ENCODE results near the gene TSPAN18. TPM values are rescaled to one million over a fixed set of nuclear protein-coding genes. Genes with fewer than 3 reads are reported as not detected.

TSPAN18 gene
- total RNA-seq, 1 experiment from 2014 or later = 18.3 TPM

DNA sequence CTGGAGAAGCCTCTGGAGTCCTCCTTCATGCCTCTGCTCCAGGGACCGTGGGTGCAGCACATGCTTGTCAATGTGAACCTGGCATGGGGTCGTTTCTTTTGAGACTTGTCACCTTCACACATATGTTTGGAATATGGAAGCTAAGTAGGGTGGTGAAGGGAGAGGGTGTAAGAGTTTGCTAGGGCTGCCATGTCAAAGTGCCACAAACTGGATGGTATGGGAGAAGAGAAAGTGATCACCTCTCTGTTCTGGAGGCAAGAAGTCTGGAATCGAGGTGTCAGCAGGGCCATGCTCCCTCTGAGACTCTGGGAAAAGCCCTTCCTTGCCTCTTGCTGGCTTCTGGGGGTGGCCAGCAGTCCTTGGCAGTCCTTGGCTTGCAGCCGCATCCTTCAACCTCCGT, 8.7 kb upstream of the TSPAN18 start:
- RAD21 ChIA-PET (ENCODE audit: low non-redundant PET in 1 of 2, low total read pairs in 2 of 2, uncharacterized antibody in 2 of 2, unreplicated experiment in 2 of 2) = no interaction called here
- H3K4me1 ChIP-seq (ENCODE audit: control insufficient read depth in 1 of 2, insufficient read depth in 2 of 2, low read length in 2 of 2) = no peaks in the 10 kb centered on the region
- ATAC-seq = no peak
- TF ChIP-seq POLR2A (IDR thresholded peaks at IDR 0.05; ENCODE audit: borderline replicate concordance, extremely low read depth, insufficient read depth, insufficient read length) = no peak
- H3K79me2 ChIP-seq (ENCODE audit: insufficient read depth, low read length) = no peaks in the 10 kb centered on the region
- no peaks in the 10 kb centered on the region for H3K27me3 ChIP-seq (ENCODE audit: insufficient read depth, low read length)
- H2AFZ ChIP-seq (ENCODE audit: low read depth, low read length, poor library complexity, severe bottlenecking) = no peak overlapping the region
- H3K9me3 ChIP-seq (ENCODE audit: control insufficient read depth in 1 of 2, insufficient read depth in 1 of 2, low read depth in 1 of 2, low read length in 2 of 2) = no peaks in the 10 kb centered on the region
- intact Hi-C loops (cut with micrococcal nuclease) = no loop called here
- H4K20me1 ChIP-seq (ENCODE audit: insufficient read depth) = no peaks in the 10 kb centered on the region
- H3K9me2 ChIP-seq (ENCODE audit: insufficient read depth) = no peaks in the 10 kb centered on the region
- no peak for DNase-seq (ENCODE audit: low read depth, low spot score)
- H3K27ac ChIP-seq (ENCODE audit: low read depth, low read length) = no peak overlapping the region
- no TSS peak for BruUV-seq (replicated peaks)
- no peak overlapping the region for H3K4me2 ChIP-seq (ENCODE audit: low read length)
- CTCF ChIA-PET = no interaction called here
- H3K36me3 ChIP-seq (ENCODE audit: control insufficient read depth in 1 of 2, insufficient read depth in 2 of 2, low read length in 2 of 2) = no peaks in the 10 kb centered on the region
- POLR2A ChIA-PET = no interaction called here
- no peak overlapping the region for H3K4me3 ChIP-seq (replicated peaks in 1 of 2; ENCODE audit: low read depth in 1 of 2, low read length in 2 of 2)
- no peak overlapping the region for H3K9ac ChIP-seq (ENCODE audit: low read length)

DNA sequence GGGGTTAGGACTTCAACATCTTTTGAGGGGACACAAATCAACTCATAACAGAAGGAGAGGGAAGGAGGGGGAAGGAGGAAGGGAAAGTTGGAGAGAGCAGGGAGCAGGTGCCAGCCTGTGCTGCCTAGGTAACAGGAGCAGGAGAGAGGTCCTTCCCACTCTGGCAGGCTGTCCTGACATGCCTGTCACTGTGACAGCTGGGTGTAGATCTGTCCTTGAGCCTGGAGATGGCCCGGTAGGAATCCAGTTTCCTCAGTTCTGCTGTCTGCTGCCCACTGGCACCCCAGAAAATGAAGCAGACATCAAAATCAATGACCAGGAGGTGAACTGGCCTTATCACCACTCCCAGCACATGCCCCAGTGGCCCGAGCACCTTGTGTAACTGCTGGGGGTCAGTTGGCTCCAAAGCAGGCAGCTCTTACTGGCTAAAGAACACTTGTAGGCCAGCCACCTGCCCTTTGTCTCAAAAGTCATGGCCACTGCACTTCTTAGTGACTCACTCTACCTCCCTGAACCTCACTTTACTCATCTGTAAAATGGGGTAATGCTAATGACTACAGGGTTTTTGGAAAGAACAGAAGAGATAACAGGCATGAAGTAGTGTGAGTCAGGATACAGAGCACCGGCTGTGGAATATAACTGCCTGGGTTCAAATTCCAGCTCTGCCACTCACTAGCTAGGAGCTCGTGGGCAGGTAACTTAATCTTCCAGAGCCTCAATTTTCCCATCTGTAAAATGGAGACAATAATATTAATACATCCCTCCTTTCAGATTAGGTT, 8.0 kb upstream of the TSPAN18 start:
- Histone ChIP-seq H3K79me2 (ENCODE audit: insufficient read depth, low read length) (no peaks in the 10 kb centered on the region), H3K4me2 (ENCODE audit: low read length) (no peak overlapping the region), H3K9ac (ENCODE audit: low read length) (no peak overlapping the region), H3K27me3 (ENCODE audit: insufficient read depth, low read length) (no peaks in the 10 kb centered on the region), H3K4me3 (replicated peaks in 1 of 2; ENCODE audit: low read depth in 1 of 2, low read length in 2 of 2) (no peak overlapping the region), H3K36me3 (ENCODE audit: control insufficient read depth in 1 of 2, insufficient read depth in 2 of 2, low read length in 2 of 2) (no peaks in the 10 kb centered on the region), H3K27ac (ENCODE audit: low read depth, low read length) (no peak overlapping the region), H3K9me2 (ENCODE audit: insufficient read depth) (no peaks in the 10 kb centered on the region), H3K9me3 (ENCODE audit: control insufficient read depth in 1 of 2, insufficient read depth in 1 of 2, low read depth in 1 of 2, low read length in 2 of 2) (no peaks in the 10 kb centered on the region), H3K4me1 (ENCODE audit: control insufficient read depth in 1 of 2, insufficient read depth in 2 of 2, low read length in 2 of 2) (no peaks in the 10 kb centered on the region), H2AFZ (ENCODE audit: low read depth, low read length, poor library complexity, severe bottlenecking) (no peak overlapping the region), H4K20me1 (ENCODE audit: insufficient read depth) (no peaks in the 10 kb centered on the region)
- no TSS peak for BruUV-seq (replicated peaks)
- ATAC-seq (no peak), DNase-seq (ENCODE audit: low read depth, low spot score) (no peak)
- ChIA-PET CTCF (no interaction called here), POLR2A (no interaction called here), RAD21 (ENCODE audit: low non-redundant PET in 1 of 2, low total read pairs in 2 of 2, uncharacterized antibody in 2 of 2, unreplicated experiment in 2 of 2) (no interaction called here)
- intact Hi-C loops (cut with micrococcal nuclease) = no loop called here
- TF ChIP-seq EZH2 (IDR thresholded peaks at IDR 0.05) (no peak), YY1 (IDR thresholded peaks at IDR 0.05; ENCODE audit: extremely low read depth, insufficient replicate concordance, low read depth, low read length) (no peak), EGR1 (IDR thresholded peaks at IDR 0.05; ENCODE audit: low read depth) (no peak), ELF1 (IDR thresholded peaks at IDR 0.05; ENCODE audit: borderline replicate concordance, low read depth) (no peak), EZH2phosphoT487 (IDR thresholded peaks at IDR 0.05; ENCODE audit: borderline replicate concordance) (no peak), SP1 (IDR thresholded peaks at IDR 0.05; ENCODE audit: low read depth) (no peak), JUND (IDR thresholded peaks at IDR 0.05) (no peak), TCF7L2 (IDR thresholded peaks at IDR 0.05; ENCODE audit: borderline replicate concordance, extremely low read depth, insufficient read depth, insufficient read length) (no peak), ZFX (IDR thresholded peaks at IDR 0.05) (no peak), FOSL1 (IDR thresholded peaks at IDR 0.05; ENCODE audit: low read depth) (no peak)
- TF ChIP-seq, protein P1, sequence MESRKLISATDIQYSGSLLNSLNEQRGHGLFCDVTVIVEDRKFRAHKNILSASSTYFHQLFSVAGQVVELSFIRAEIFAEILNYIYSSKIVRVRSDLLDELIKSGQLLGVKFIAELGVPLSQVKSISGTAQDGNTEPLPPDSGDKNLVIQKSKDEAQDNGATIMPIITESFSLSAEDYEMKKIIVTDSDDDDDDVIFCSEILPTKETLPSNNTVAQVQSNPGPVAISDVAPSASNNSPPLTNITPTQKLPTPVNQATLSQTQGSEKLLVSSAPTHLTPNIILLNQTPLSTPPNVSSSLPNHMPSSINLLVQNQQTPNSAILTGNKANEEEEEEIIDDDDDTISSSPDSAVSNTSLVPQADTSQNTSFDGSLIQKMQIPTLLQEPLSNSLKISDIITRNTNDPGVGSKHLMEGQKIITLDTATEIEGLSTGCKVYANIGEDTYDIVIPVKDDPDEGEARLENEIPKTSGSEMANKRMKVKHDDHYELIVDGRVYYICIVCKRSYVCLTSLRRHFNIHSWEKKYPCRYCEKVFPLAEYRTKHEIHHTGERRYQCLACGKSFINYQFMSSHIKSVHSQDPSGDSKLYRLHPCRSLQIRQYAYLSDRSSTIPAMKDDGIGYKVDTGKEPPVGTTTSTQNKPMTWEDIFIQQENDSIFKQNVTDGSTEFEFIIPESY (IDR thresholded peaks at IDR 0.05; ENCODE audit: extremely low read depth, insufficient replicate concordance, low read length) = no peak
- TF ChIP-seq, protein P2, sequence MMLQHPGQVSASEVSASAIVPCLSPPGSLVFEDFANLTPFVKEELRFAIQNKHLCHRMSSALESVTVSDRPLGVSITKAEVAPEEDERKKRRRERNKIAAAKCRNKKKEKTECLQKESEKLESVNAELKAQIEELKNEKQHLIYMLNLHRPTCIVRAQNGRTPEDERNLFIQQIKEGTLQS (IDR thresholded peaks at IDR 0.05) = no peak
- TF ChIP-seq, protein P3, sequence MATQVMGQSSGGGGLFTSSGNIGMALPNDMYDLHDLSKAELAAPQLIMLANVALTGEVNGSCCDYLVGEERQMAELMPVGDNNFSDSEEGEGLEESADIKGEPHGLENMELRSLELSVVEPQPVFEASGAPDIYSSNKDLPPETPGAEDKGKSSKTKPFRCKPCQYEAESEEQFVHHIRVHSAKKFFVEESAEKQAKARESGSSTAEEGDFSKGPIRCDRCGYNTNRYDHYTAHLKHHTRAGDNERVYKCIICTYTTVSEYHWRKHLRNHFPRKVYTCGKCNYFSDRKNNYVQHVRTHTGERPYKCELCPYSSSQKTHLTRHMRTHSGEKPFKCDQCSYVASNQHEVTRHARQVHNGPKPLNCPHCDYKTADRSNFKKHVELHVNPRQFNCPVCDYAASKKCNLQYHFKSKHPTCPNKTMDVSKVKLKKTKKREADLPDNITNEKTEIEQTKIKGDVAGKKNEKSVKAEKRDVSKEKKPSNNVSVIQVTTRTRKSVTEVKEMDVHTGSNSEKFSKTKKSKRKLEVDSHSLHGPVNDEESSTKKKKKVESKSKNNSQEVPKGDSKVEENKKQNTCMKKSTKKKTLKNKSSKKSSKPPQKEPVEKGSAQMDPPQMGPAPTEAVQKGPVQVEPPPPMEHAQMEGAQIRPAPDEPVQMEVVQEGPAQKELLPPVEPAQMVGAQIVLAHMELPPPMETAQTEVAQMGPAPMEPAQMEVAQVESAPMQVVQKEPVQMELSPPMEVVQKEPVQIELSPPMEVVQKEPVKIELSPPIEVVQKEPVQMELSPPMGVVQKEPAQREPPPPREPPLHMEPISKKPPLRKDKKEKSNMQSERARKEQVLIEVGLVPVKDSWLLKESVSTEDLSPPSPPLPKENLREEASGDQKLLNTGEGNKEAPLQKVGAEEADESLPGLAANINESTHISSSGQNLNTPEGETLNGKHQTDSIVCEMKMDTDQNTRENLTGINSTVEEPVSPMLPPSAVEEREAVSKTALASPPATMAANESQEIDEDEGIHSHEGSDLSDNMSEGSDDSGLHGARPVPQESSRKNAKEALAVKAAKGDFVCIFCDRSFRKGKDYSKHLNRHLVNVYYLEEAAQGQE (IDR thresholded peaks at IDR 0.05; ENCODE audit: low read depth) = no peak

Measured in HCT116 (cell line).